SK-N-SH (cell line): ENCODE data around the gene PDK1. TPM values are rescaled to one million over a fixed set of nuclear protein-coding genes. Genes with fewer than 3 reads are reported as not detected.

ENCODE experiments used
- CTCF ChIA-PET: fragments of 300-600, 350-600 bp; formaldehyde crosslinking; extraction: SDS; loops from one replicate; lab custom pipeline; 2021; lab: Yijun Ruan, JAX
- POLR2A ChIA-PET: fragments of 350-600 bp; sonication (Branson Sonifier 250); formaldehyde crosslinking; extraction: SDS; loops from one replicate; lab custom pipeline; 2020; ENCODE audit warnings: antibody characterized with exemption, inconsistent platforms; lab: Yijun Ruan, JAX
- DNase-seq: peaks from one replicate; pipeline ENCODE4 v3.0.0; 2012
- H2AFZ ChIP-seq: fragments of 200-600 bp; sonication (generic); 2 replicates; pipeline ENCODE4 v1.8.1; 2016; ENCODE audit warnings: antibody characterized with exemption, mild to moderate bottlenecking, low read depth
- H3F3A ChIP-seq: fragments of 200-600 bp; sonication (generic); replicated peaks from 2 replicates; pipeline ENCODE3; 2016; ENCODE audit warnings: antibody characterized with exemption, mild to moderate bottlenecking; ENCODE audit not compliant: insufficient read depth
- H3K27ac ChIP-seq, 2 experiments: fragments of 200-500 bp in 1 of 2; fragments of 200-600 bp in 1 of 2; sonication (Bioruptor generic) in 1 of 2; sonication (generic), shearing (Covaris generic) in 1 of 2; 2 replicates each; pipeline versions ENCODE4 v1.5.1 to v1.6.1; 2014 to 2016; ENCODE audit warnings: low read depth in 2 of 2, inconsistent platforms in 1 of 2, low read length in 1 of 2, mild to moderate bottlenecking in 1 of 2, mixed read lengths in 1 of 2
- H3K27me3 ChIP-seq: fragments of 200-600 bp; sonication (generic), shearing (Covaris generic); 2 replicates; pipeline ENCODE4 v1.6.1; 2016; ENCODE audit warnings: mixed run types; ENCODE audit not compliant: insufficient read depth
- H3K36me3 ChIP-seq, 2 experiments: fragments of 200-500 bp in 1 of 2; fragments of 200-600 bp in 1 of 2; sonication (Bioruptor generic) in 1 of 2; sonication (generic) in 1 of 2; replicated peaks in 1 of 2; 2 replicates each; pipeline versions ENCODE3 to v1.5.1; 2014 to 2016; ENCODE audit warnings: low read length in 1 of 2, mild to moderate bottlenecking in 1 of 2; ENCODE audit not compliant: insufficient read depth in 2 of 2, control insufficient read depth in 1 of 2
- H3K4me1 ChIP-seq, 2 experiments: fragments of 200-500 bp in 1 of 2; fragments of 200-600 bp in 1 of 2; sonication (Bioruptor generic) in 1 of 2; sonication (generic), shearing (Covaris generic) in 1 of 2; 2 replicates each; pipeline versions ENCODE4 v1.5.1 to v1.6.1; 2014 to 2016; ENCODE audit warnings: low read depth in 1 of 2, low read length in 1 of 2, mixed run types in 1 of 2; ENCODE audit not compliant: insufficient read depth in 2 of 2, control insufficient read depth in 1 of 2
- H3K4me2 ChIP-seq: fragments of 200-600 bp; sonication (generic), shearing (Covaris generic); 2 replicates; pipeline ENCODE4 v1.6.1; 2017; ENCODE audit warnings: mixed run types
- H3K4me3 ChIP-seq, 2 experiments: fragments of 200-500 bp in 1 of 2; fragments of 200-600 bp in 1 of 2; sonication (Bioruptor generic) in 1 of 2; sonication (generic), shearing (Covaris generic) in 1 of 2; 2 replicates each; pipeline versions ENCODE4 v1.5.1 to v1.8.1; 2014 to 2016; ENCODE audit warnings: low read depth in 2 of 2, inconsistent platforms in 1 of 2, low read length in 1 of 2, mild to moderate bottlenecking in 1 of 2, mixed read lengths in 1 of 2, moderate library complexity in 1 of 2
- H3K79me2 ChIP-seq: fragments of 200-600 bp; sonication (generic); 2 replicates; pipeline ENCODE4 v1.8.1; 2017; ENCODE audit warnings: mild to moderate bottlenecking; ENCODE audit not compliant: insufficient read depth
- H3K9ac ChIP-seq: fragments of 200-600 bp; sonication (generic); 2 replicates; pipeline ENCODE4 v1.6.1; 2017; ENCODE audit warnings: mixed run types
- H3K9me2 ChIP-seq: fragments of 200-600 bp; sonication (generic); 2 replicates; pipeline ENCODE4 v1.6.1; 2017; ENCODE audit warnings: mixed run types
- H3K9me3 ChIP-seq: fragments of 200-600 bp; sonication (generic); 2 replicates; pipeline ENCODE4 v1.6.1; 2017; ENCODE audit warnings: mixed run types, mild to moderate bottlenecking, moderate library complexity
- H4K20me1 ChIP-seq: fragments of 200-600 bp; sonication (generic); 2 replicates; pipeline ENCODE4 v1.6.1; 2017; ENCODE audit warnings: mild to moderate bottlenecking, mixed run types; ENCODE audit not compliant: insufficient read depth
- EZH2phosphoT487 ChIP-seq: fragments of 200-600 bp; sonication (generic); IDR thresholded peaks from 2 replicates; pipeline ENCODE4 v1.6.1; 2017; ENCODE audit warnings: low read depth, mixed run types, mild to moderate bottlenecking, antibody characterized with exemption, moderate library complexity, borderline replicate concordance
- FOXM1 ChIP-seq: IDR thresholded peaks from 2 replicates; pipeline ENCODE4 v1.4.0; 2012; ENCODE audit warnings: low read depth, mild to moderate bottlenecking
- GABPA ChIP-seq: IDR thresholded peaks from 2 replicates; pipeline ENCODE4 v1.4.0; 2012; ENCODE audit warnings: low read depth, mild to moderate bottlenecking
- MEF2A ChIP-seq: IDR thresholded peaks from 2 replicates; pipeline ENCODE4 v1.4.0; 2012; ENCODE audit warnings: low read depth, borderline replicate concordance
- NFIC ChIP-seq: IDR thresholded peaks from 2 replicates; pipeline ENCODE4 v1.4.0; 2012; ENCODE audit warnings: borderline replicate concordance
- POLR2AphosphoS5 ChIP-seq: IDR thresholded peaks from 2 replicates; pipeline ENCODE4 v1.6.1; 2012; ENCODE audit warnings: low read depth, low read length
- RCOR1 ChIP-seq: fragments of 150-350 bp; IDR thresholded peaks from 2 replicates; pipeline ENCODE4 v1.6.1; 2017; ENCODE audit warnings: antibody characterized with exemption, low read length
- RXRA ChIP-seq: IDR thresholded peaks from 2 replicates; pipeline ENCODE4 v1.4.0; 2012; ENCODE audit warnings: low read depth, mild to moderate bottlenecking, borderline replicate concordance
- SIN3A ChIP-seq: IDR thresholded peaks from 2 replicates; pipeline ENCODE4 v1.6.1; 2012; ENCODE audit warnings: low read depth, mild to moderate bottlenecking, low read length, moderate library complexity, borderline replicate concordance
- SMC3 ChIP-seq: IDR thresholded peaks from 2 replicates; pipeline ENCODE4 v1.6.1; 2012; ENCODE audit warnings: low read depth, low read length, improper control_type of control experiment
- TCF12 ChIP-seq: IDR thresholded peaks from 2 replicates; pipeline ENCODE4 v1.4.0; 2012
- YY1 ChIP-seq: IDR thresholded peaks from 2 replicates; pipeline ENCODE4 v1.4.0; 2012; ENCODE audit warnings: low read depth, mild to moderate bottlenecking
- WGBS: methylation state at CpG from one replicate; pipeline ENCODE4 v1.1.6; 2017; ENCODE audit warnings: low lambda C conversion rate; 5-methylcytosine and 5-hydroxymethylcytosine counted together
- polyA plus RNA-seq, 3 experiments: library from polyadenylated mRNA; depleted of rRNA; stranded (reverse); fragments of >200 nt; gene quantifications; 2 replicates each; pipeline ENCODE4 v1.2.3, GENCODE V29; 2012
- TF ChIP-seq, protein P1 (sequence below): IDR thresholded peaks from 2 replicates; pipeline ENCODE4 v1.4.0; 2012; ENCODE audit warnings: low read depth, borderline replicate concordance
- TF ChIP-seq, protein P2 (sequence below): fragments of 200-600 bp; sonication (generic); IDR thresholded peaks from 2 replicates; pipeline ENCODE4 v1.6.1; 2017; ENCODE audit warnings: antibody characterized with exemption, mild to moderate bottlenecking, moderate library complexity
- TF ChIP-seq, protein P3 (sequence below): IDR thresholded peaks from 2 replicates; pipeline ENCODE4 v1.4.0; 2012; ENCODE audit warnings: low read depth, borderline replicate concordance
- TF ChIP-seq, protein P4 (sequence below): IDR thresholded peaks from 2 replicates; pipeline ENCODE4 v1.6.1; 2012; ENCODE audit warnings: mild to moderate bottlenecking, low read depth, low read length, moderate library complexity

Gene PDK1
- polyA plus RNA-seq, 1 of the 3 experiments (the other 2 are of a cell fraction), result 5.3 TPM

DNA sequence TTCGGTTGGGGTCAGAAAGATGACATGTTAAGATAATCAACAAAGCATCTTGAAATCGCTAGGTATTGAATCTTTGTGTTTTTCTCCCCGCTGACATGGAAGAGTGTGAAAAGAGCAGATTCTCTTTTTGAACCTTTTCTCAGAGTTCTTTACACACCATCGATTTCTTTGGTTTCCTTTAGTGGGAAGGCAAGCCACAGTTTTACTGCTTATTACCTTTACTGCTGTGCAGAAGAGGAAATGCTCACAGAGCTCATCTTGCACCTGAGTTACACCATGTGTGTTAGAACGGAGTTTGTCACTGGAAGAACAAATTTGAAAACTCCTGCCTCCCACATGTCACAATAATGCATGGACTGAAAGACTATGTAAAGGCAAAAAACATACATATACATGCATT, 45.3 kb upstream of the PDK1 start:
- no peaks in the 10 kb centered on the region for H4K20me1 ChIP-seq
- WGBS, result 46% methylated on average over 5 of the region's 5 CpGs
- H3K9me2 ChIP-seq, result no peaks in the 10 kb centered on the region
- no peak overlapping the region for H3K27ac ChIP-seq
- no peak for DNase-seq
- no peaks in the 10 kb centered on the region for H3K79me2 ChIP-seq
- no peak overlapping the region for H3K4me2 ChIP-seq
- H2AFZ ChIP-seq, result no peak overlapping the region
- no peak overlapping the region for H3K9ac ChIP-seq
- ChIA-PET CTCF (no interaction called here), POLR2A (no interaction called here)
- H3F3A ChIP-seq, result peaks cover 5% of the 10 kb centered on the region
- H3K4me3 ChIP-seq, result no peak overlapping the region
- peaks cover 0 to 22% of the 10 kb centered on the region in 2 experiments for H3K36me3 ChIP-seq
- H3K27me3 ChIP-seq, result no peaks in the 10 kb centered on the region
- H3K9me3 ChIP-seq, result peaks cover 6% of the 10 kb centered on the region; the same call in 1 of the 2 replicates
- no peak for TF ChIP-seq SIN3A
- no peak for TF ChIP-seq RXRA
- TF ChIP-seq, protein P1, sequence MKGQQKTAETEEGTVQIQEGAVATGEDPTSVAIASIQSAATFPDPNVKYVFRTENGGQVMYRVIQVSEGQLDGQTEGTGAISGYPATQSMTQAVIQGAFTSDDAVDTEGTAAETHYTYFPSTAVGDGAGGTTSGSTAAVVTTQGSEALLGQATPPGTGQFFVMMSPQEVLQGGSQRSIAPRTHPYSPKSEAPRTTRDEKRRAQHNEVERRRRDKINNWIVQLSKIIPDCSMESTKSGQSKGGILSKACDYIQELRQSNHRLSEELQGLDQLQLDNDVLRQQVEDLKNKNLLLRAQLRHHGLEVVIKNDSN, result no peak
- TF ChIP-seq, protein P2, sequence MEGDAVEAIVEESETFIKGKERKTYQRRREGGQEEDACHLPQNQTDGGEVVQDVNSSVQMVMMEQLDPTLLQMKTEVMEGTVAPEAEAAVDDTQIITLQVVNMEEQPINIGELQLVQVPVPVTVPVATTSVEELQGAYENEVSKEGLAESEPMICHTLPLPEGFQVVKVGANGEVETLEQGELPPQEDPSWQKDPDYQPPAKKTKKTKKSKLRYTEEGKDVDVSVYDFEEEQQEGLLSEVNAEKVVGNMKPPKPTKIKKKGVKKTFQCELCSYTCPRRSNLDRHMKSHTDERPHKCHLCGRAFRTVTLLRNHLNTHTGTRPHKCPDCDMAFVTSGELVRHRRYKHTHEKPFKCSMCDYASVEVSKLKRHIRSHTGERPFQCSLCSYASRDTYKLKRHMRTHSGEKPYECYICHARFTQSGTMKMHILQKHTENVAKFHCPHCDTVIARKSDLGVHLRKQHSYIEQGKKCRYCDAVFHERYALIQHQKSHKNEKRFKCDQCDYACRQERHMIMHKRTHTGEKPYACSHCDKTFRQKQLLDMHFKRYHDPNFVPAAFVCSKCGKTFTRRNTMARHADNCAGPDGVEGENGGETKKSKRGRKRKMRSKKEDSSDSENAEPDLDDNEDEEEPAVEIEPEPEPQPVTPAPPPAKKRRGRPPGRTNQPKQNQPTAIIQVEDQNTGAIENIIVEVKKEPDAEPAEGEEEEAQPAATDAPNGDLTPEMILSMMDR, result no peak
- TF ChIP-seq, protein P3, sequence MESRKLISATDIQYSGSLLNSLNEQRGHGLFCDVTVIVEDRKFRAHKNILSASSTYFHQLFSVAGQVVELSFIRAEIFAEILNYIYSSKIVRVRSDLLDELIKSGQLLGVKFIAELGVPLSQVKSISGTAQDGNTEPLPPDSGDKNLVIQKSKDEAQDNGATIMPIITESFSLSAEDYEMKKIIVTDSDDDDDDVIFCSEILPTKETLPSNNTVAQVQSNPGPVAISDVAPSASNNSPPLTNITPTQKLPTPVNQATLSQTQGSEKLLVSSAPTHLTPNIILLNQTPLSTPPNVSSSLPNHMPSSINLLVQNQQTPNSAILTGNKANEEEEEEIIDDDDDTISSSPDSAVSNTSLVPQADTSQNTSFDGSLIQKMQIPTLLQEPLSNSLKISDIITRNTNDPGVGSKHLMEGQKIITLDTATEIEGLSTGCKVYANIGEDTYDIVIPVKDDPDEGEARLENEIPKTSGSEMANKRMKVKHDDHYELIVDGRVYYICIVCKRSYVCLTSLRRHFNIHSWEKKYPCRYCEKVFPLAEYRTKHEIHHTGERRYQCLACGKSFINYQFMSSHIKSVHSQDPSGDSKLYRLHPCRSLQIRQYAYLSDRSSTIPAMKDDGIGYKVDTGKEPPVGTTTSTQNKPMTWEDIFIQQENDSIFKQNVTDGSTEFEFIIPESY, result no peak
- no peak for TF ChIP-seq YY1
- TF ChIP-seq NFIC, result no peak
- TF ChIP-seq, protein P4, sequence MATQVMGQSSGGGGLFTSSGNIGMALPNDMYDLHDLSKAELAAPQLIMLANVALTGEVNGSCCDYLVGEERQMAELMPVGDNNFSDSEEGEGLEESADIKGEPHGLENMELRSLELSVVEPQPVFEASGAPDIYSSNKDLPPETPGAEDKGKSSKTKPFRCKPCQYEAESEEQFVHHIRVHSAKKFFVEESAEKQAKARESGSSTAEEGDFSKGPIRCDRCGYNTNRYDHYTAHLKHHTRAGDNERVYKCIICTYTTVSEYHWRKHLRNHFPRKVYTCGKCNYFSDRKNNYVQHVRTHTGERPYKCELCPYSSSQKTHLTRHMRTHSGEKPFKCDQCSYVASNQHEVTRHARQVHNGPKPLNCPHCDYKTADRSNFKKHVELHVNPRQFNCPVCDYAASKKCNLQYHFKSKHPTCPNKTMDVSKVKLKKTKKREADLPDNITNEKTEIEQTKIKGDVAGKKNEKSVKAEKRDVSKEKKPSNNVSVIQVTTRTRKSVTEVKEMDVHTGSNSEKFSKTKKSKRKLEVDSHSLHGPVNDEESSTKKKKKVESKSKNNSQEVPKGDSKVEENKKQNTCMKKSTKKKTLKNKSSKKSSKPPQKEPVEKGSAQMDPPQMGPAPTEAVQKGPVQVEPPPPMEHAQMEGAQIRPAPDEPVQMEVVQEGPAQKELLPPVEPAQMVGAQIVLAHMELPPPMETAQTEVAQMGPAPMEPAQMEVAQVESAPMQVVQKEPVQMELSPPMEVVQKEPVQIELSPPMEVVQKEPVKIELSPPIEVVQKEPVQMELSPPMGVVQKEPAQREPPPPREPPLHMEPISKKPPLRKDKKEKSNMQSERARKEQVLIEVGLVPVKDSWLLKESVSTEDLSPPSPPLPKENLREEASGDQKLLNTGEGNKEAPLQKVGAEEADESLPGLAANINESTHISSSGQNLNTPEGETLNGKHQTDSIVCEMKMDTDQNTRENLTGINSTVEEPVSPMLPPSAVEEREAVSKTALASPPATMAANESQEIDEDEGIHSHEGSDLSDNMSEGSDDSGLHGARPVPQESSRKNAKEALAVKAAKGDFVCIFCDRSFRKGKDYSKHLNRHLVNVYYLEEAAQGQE, result no peak
- no peak for TF ChIP-seq GABPA
- no peak for TF ChIP-seq FOXM1
- no peak for TF ChIP-seq SMC3
- no peak for TF ChIP-seq POLR2AphosphoS5
- no peak for TF ChIP-seq EZH2phosphoT487
- no peak for TF ChIP-seq RCOR1
- no peak for TF ChIP-seq MEF2A
- TF ChIP-seq TCF12, result no peak
- H3K4me1 ChIP-seq, result no peaks in the 10 kb centered on the region
